Spleen (tissue), 7 donors: ENCODE results near the gene TOP3B.

Experiments used
- CTCF ChIP-seq, 11 experiments: fragments of 200-600 bp in 7 of 11; fragments of 450-650 bp in 4 of 11; sonication (generic) in 4 of 11; IDR thresholded peaks in 8 of 11; conservative IDR thresholded peaks in 3 of 11; 1 replicate in 7 of 11; 2 replicates in 4 of 11; pipeline versions ENCODE4 v1.4.0 to v1.8.0; 2016 to 2021; ENCODE audit warnings: antibody characterized with exemption in 11 of 11, inconsistent platforms in 4 of 11, mild to moderate bottlenecking in 1 of 11
- POLR2A ChIP-seq, 3 donors: fragments of 450-650 bp; IDR thresholded peaks; one replicate each; pipeline ENCODE4 v1.5.1; 2017; ENCODE audit warnings: antibody characterized with exemption in 3 of 3, mild to moderate bottlenecking in 1 of 3
- POLR2AphosphoS5 ChIP-seq, 3 donors: sonication (generic); formaldehyde crosslinking; IDR thresholded peaks; one replicate each; pipeline ENCODE4 v1.5.1; 2017; ENCODE audit warnings: antibody characterized with exemption in 3 of 3
- donor health status: DM: no; HTN: no; CAD: no; lungs with moderate emphysema.
- donor health status: DM: no; HTN: no; CAD: no.
- donor health status: DM: no; HTN: no; CAD: no.

- peak; percentile 86 to 94 (median 90) for TF ChIP-seq POLR2AphosphoS5 (IDR thresholded peaks at IDR 0.05)
- no peak for TF ChIP-seq POLR2A (IDR thresholded peaks at IDR 0.05)
- TF ChIP-seq CTCF (IDR thresholded peaks at IDR 0.05 in 8 of 11, conservative IDR thresholded peaks at IDR 0.05 in 3 of 11) = peak; percentile 99 to 100 (median 100)
Observed at GRCh38 chr22:21938071-21938822, 44.3 kb downstream of the TOP3B start.
